ENCODE results near the gene CDKN2B-AS1.

Gene CDKN2B-AS1

GRCh38 chr9:21991072-21991959 lies 3.3 kb upstream of the CDKN2B-AS1 start:
- no peak overlapping the region for H3K4me3 ChIP-seq
- no peak for TF ChIP-seq CTCF (IDR thresholded peaks at IDR 0.05)
- DNase-seq (ENCODE audit: low spot score): no peak
- H3K27ac ChIP-seq: no peak overlapping the region

- H3K4me3 ChIP-seq: no peak overlapping the region
- H3K27ac ChIP-seq: no peak overlapping the region
- DNase-seq (ENCODE audit: low spot score): no peak
- no peak for TF ChIP-seq CTCF (IDR thresholded peaks at IDR 0.05)
These were observed 1.6 kb upstream of the CDKN2B-AS1 start for GRCh38 chr9:21993007-21993406.

- TF ChIP-seq CTCF (IDR thresholded peaks at IDR 0.05): no peak
- peak within 1 kb of the TSS; percentile 88 for H3K4me3 ChIP-seq
- peak within 1 kb of the TSS; percentile 74 to 83 for H3K27ac ChIP-seq
- no peak for DNase-seq (ENCODE audit: low spot score)
These were observed 567 bp upstream of the CDKN2B-AS1 start, which contains the start of gene CDKN2A for GRCh38 chr9:21993893-21994555. Gene CDKN2A (minus strand): TSS chr9:21994392.

- peak overlapping the region; percentile 88 for H3K4me3 ChIP-seq
- no peak for DNase-seq (ENCODE audit: low spot score)
- no peak for TF ChIP-seq CTCF (IDR thresholded peaks at IDR 0.05)
- peak overlapping the region; percentile 74 to 83 for H3K27ac ChIP-seq
These were observed 545 bp downstream of the CDKN2B-AS1 start for GRCh38 chr9:21995006-21995665.

- Histone ChIP-seq H3K27ac (peak overlapping the region in 1 of 2 donors; percentile 83), H3K4me3 (peak overlapping the region; percentile 88)
- TF ChIP-seq CTCF (IDR thresholded peaks at IDR 0.05): no peak
- DNase-seq (ENCODE audit: low spot score): peak; percentile 78
These were observed 1.2 kb downstream of the CDKN2B-AS1 start for GRCh38 chr9:21995666-21996398.

- H3K4me3 ChIP-seq: no peak overlapping the region
These were observed 1.8 kb downstream of the CDKN2B-AS1 start for GRCh38 chr9:21996438-21996837.

More at GRCh38 chr9:21996438-21996837, 1.8 kb downstream of the CDKN2B-AS1 start:
- no peak for DNase-seq (ENCODE audit: low spot score)
- no peak overlapping the region for H3K27ac ChIP-seq
- TF ChIP-seq CTCF (IDR thresholded peaks at IDR 0.05): no peak

All from coronary artery (tissue), 2 donors.